ENCODE results near the gene TENM3. TPM values are rescaled to one million over a fixed set of nuclear protein-coding genes. Genes with fewer than 3 reads are reported as not detected.

TENM3 gene
- total RNA-seq, 1 donor from 2014 or later = 106 TPM

- H3K27ac Mint-ChIP-seq = no peak overlapping the region
- no peak overlapping the region for H3K4me3 Mint-ChIP-seq
Measured at GRCh38 chr4:182560358-182560757, 317.2 kb downstream of the TENM3 start.

GRCh38 chr4:182562350-182562749 lies 319.1 kb downstream of the TENM3 start:
- Mint-ChIP-seq H3K4me1 (peaks cover 16% of the 10 kb centered on the region), H3K27ac (no peak overlapping the region), H3K9me3 (no peaks in the 10 kb centered on the region), H3K4me3 (no peak overlapping the region), H3K27me3 (ENCODE audit: low read depth) (no peaks in the 10 kb centered on the region), H3K36me3 (peaks cover 5% of the 10 kb centered on the region)
- TF ChIP-seq CTCF (IDR thresholded peaks at IDR 0.05; ENCODE audit: unreplicated experiment) = no peak
- DNase-seq (ENCODE audit: low spot score in 2 of 2, unreplicated experiment in 2 of 2) = no peak

More at GRCh38 chr4:182560358-182560757, 317.2 kb downstream of the TENM3 start:
- no peak for DNase-seq (ENCODE audit: low spot score in 2 of 2, unreplicated experiment in 2 of 2)
- no peak for TF ChIP-seq CTCF (IDR thresholded peaks at IDR 0.05; ENCODE audit: unreplicated experiment)
- H3K4me1 Mint-ChIP-seq = peaks cover 17% of the 10 kb centered on the region
- peaks cover 5% of the 10 kb centered on the region for H3K36me3 Mint-ChIP-seq
- H3K27me3 Mint-ChIP-seq (ENCODE audit: low read depth) = no peaks in the 10 kb centered on the region
- H3K9me3 Mint-ChIP-seq = peaks cover 3% of the 10 kb centered on the region

- Mint-ChIP-seq H3K4me1 (peaks cover 26% of the 10 kb centered on the region), H3K27me3 (ENCODE audit: low read depth) (no peaks in the 10 kb centered on the region), H3K9me3 (no peaks in the 10 kb centered on the region), H3K4me3 (no peak overlapping the region), H3K36me3 (peaks cover 5% of the 10 kb centered on the region), H3K27ac (no peak overlapping the region)
- DNase-seq (ENCODE audit: low spot score in 2 of 2, unreplicated experiment in 2 of 2) = no peak
- no peak for TF ChIP-seq CTCF (IDR thresholded peaks at IDR 0.05; ENCODE audit: unreplicated experiment)
Measured at GRCh38 chr4:182564724-182565369, 321.6 kb downstream of the TENM3 start.

- Mint-ChIP-seq H3K36me3 (peaks cover 5% of the 10 kb centered on the region), H3K27ac (no peak overlapping the region), H3K9me3 (no peaks in the 10 kb centered on the region), H3K27me3 (ENCODE audit: low read depth) (no peaks in the 10 kb centered on the region), H3K4me1 (peaks cover 29% of the 10 kb centered on the region), H3K4me3 (no peak overlapping the region)
- TF ChIP-seq CTCF (IDR thresholded peaks at IDR 0.05; ENCODE audit: unreplicated experiment) = no peak
- DNase-seq (ENCODE audit: low spot score in 2 of 2, unreplicated experiment in 2 of 2) = no peak
Measured at GRCh38 chr4:182567119-182567518, 323.9 kb downstream of the TENM3 start.

GRCh38 chr4:182569561-182569960 lies 326.4 kb downstream of the TENM3 start:
- Mint-ChIP-seq H3K36me3 (peaks cover 3% of the 10 kb centered on the region), H3K9me3 (no peaks in the 10 kb centered on the region), H3K27me3 (ENCODE audit: low read depth) (no peaks in the 10 kb centered on the region), H3K4me1 (peaks cover 25% of the 10 kb centered on the region), H3K4me3 (no peak overlapping the region), H3K27ac (no peak overlapping the region)
- TF ChIP-seq CTCF (IDR thresholded peaks at IDR 0.05; ENCODE audit: unreplicated experiment) = no peak
- DNase-seq (ENCODE audit: low spot score in 2 of 2, unreplicated experiment in 2 of 2) = no peak

Measured in mesothelial cell of epicardium (in vitro differentiated cells).